ENCODE results near the gene PI4KB. TPM values are rescaled to one million over a fixed set of nuclear protein-coding genes. Genes with fewer than 3 reads are reported as not detected.

Gene PI4KB
- total RNA-seq, 1 donor from 2014 or later = 60.7 TPM

- Mint-ChIP-seq H3K9me3 (no peaks in the 10 kb centered on the region), H3K27ac (peak overlapping the region; percentile 92), H3K4me1 (ENCODE audit: unreplicated experiment) (peaks cover 16% of the 10 kb centered on the region), H3K4me3 (no peak overlapping the region), H3K27me3 (no peaks in the 10 kb centered on the region), H3K36me3 (peaks cover 20% of the 10 kb centered on the region)
- no peak for TF ChIP-seq CTCF (conservative IDR thresholded peaks at IDR 0.05)
- no peak for DNase-seq (ENCODE audit: extremely low spot score, unreplicated experiment)
These were observed 14.8 kb downstream of the PI4KB start for GRCh38 chr1:151312411-151312810.

GRCh38 chr1:151311589-151312331, 15.5 kb downstream of the PI4KB start:
- Mint-ChIP-seq H3K9me3 (no peaks in the 10 kb centered on the region), H3K36me3 (peaks cover 20% of the 10 kb centered on the region), H3K27me3 (no peaks in the 10 kb centered on the region), H3K4me3 (no peak overlapping the region), H3K4me1 (ENCODE audit: unreplicated experiment) (peaks cover 16% of the 10 kb centered on the region), H3K27ac (peak overlapping the region; percentile 92)
- no peak for TF ChIP-seq CTCF (conservative IDR thresholded peaks at IDR 0.05)
- DNase-seq (ENCODE audit: extremely low spot score, unreplicated experiment) = no peak

- Mint-ChIP-seq H3K4me1 (ENCODE audit: unreplicated experiment) (peaks cover 16% of the 10 kb centered on the region), H3K4me3 (no peak overlapping the region)
These were observed 16.2 kb downstream of the PI4KB start for GRCh38 chr1:151311011-151311410.

GRCh38 chr1:151309811-151310323, 17.3 kb downstream of the PI4KB start:
- peaks cover 29% of the 10 kb centered on the region for H3K36me3 Mint-ChIP-seq

More at GRCh38 chr1:151311011-151311410, 16.2 kb downstream of the PI4KB start:
- no peak for TF ChIP-seq CTCF (conservative IDR thresholded peaks at IDR 0.05)
- DNase-seq (ENCODE audit: extremely low spot score, unreplicated experiment) = no peak
- no peaks in the 10 kb centered on the region for H3K9me3 Mint-ChIP-seq
- peaks cover 19% of the 10 kb centered on the region for H3K36me3 Mint-ChIP-seq
- H3K27ac Mint-ChIP-seq = peak overlapping the region; percentile 92
- no peaks in the 10 kb centered on the region for H3K27me3 Mint-ChIP-seq

GRCh38 chr1:151294742-151295462, 32.3 kb downstream of the PI4KB start:
- H3K4me3 Mint-ChIP-seq = no peak overlapping the region
- no peaks in the 10 kb centered on the region for H3K9me3 Mint-ChIP-seq
- no peak for DNase-seq (ENCODE audit: extremely low spot score, unreplicated experiment)
- no peaks in the 10 kb centered on the region for H3K27me3 Mint-ChIP-seq
- peaks cover 19% of the 10 kb centered on the region for H3K36me3 Mint-ChIP-seq
- H3K4me1 Mint-ChIP-seq (ENCODE audit: unreplicated experiment) = no peaks in the 10 kb centered on the region
- H3K27ac Mint-ChIP-seq = peak overlapping the region; percentile 50
- no peak for TF ChIP-seq CTCF (conservative IDR thresholded peaks at IDR 0.05)

More at GRCh38 chr1:151309811-151310323, 17.3 kb downstream of the PI4KB start:
- H3K9me3 Mint-ChIP-seq = no peaks in the 10 kb centered on the region
- H3K4me3 Mint-ChIP-seq = no peak overlapping the region
- no peak for DNase-seq (ENCODE audit: extremely low spot score, unreplicated experiment)
- no peak for TF ChIP-seq CTCF (conservative IDR thresholded peaks at IDR 0.05)
- H3K27ac Mint-ChIP-seq = peak overlapping the region; percentile 51
- H3K27me3 Mint-ChIP-seq = no peaks in the 10 kb centered on the region
- peaks cover 16% of the 10 kb centered on the region for H3K4me1 Mint-ChIP-seq (ENCODE audit: unreplicated experiment)
